ENCODE results near the gene LIM2. TPM values are rescaled to one million over a fixed set of nuclear protein-coding genes. Genes with fewer than 3 reads are reported as not detected.

LIM2 gene
- total RNA-seq, 2 donors from 2014 or later: not detected

GRCh38 chr19:51382004-51382403 is 5.8 kb downstream of the LIM2 start:
- H3K4me1 ChIP-seq (ENCODE audit: control insufficient read depth in 1 of 2, low read depth in 2 of 2): no peaks in the 10 kb centered on the region
- H3K27me3 ChIP-seq (replicated peaks; ENCODE audit: insufficient read depth): no peaks in the 10 kb centered on the region
- TF ChIP-seq, protein P1, sequence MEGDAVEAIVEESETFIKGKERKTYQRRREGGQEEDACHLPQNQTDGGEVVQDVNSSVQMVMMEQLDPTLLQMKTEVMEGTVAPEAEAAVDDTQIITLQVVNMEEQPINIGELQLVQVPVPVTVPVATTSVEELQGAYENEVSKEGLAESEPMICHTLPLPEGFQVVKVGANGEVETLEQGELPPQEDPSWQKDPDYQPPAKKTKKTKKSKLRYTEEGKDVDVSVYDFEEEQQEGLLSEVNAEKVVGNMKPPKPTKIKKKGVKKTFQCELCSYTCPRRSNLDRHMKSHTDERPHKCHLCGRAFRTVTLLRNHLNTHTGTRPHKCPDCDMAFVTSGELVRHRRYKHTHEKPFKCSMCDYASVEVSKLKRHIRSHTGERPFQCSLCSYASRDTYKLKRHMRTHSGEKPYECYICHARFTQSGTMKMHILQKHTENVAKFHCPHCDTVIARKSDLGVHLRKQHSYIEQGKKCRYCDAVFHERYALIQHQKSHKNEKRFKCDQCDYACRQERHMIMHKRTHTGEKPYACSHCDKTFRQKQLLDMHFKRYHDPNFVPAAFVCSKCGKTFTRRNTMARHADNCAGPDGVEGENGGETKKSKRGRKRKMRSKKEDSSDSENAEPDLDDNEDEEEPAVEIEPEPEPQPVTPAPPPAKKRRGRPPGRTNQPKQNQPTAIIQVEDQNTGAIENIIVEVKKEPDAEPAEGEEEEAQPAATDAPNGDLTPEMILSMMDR (IDR thresholded peaks at IDR 0.05): no peak
- no peaks in the 10 kb centered on the region for H3K9me3 ChIP-seq
- ATAC-seq (ENCODE audit: insufficient number of reproducible peaks, low FRiP score, low read depth): no peak
- DNase-seq (ENCODE audit: low spot score): no peak
- H3K36me3 ChIP-seq: no peaks in the 10 kb centered on the region
- H3K27ac ChIP-seq: no peak overlapping the region
- no peak overlapping the region for H3K4me3 ChIP-seq

DNA sequence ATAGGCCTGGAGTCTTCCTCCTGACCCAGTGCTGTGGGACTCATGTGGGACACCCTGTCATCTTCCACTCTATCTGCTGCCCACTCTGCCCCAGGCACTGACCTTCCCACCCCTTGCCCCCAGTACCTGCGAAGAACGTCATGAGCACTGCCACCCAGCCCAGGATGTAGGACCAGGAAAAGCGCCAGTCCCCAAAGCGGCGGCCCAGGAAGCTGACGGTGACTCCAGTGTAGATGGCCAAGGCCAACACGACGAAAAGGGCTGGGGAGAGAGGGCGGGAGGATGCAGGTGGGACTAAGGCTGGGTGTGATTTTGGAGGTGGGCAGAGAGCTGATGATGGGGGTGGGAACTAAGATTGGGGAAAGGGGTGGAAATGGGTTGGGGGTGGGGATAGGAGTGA is 7.4 kb downstream of the LIM2 start:
- Histone ChIP-seq H3K9me3 (no peaks in the 10 kb centered on the region), H3K27me3 (replicated peaks; ENCODE audit: insufficient read depth) (no peaks in the 10 kb centered on the region), H3K36me3 (no peaks in the 10 kb centered on the region), H3K27ac (no peak overlapping the region), H3K4me3 (no peak overlapping the region), H3K4me1 (ENCODE audit: control insufficient read depth in 1 of 2, low read depth in 2 of 2) (no peaks in the 10 kb centered on the region)
- DNase-seq (ENCODE audit: low spot score) (no peak), ATAC-seq (ENCODE audit: insufficient number of reproducible peaks, low FRiP score, low read depth) (no peak)
- TF ChIP-seq, protein P1 (IDR thresholded peaks at IDR 0.05): no peak

DNA sequence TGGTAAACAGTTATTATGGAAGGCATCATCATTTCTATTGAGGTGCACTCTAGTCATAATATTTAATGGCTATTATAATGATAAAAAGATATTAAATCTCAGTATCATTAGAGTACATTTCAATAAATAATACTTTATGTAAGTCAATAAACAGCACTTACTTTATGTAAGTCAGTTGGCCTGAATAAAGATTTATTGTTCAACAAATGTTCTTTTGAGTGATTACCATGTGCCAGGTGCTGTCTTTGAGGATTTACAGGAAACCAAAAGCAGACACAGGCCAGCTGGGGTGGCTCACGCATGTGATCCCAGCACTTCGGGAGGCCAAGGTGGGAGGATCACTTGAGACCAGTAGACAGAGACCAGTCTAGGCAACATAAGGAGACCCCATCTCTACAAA is 10.4 kb downstream of the LIM2 start:
- Histone ChIP-seq H3K27ac (no peak overlapping the region), H3K27me3 (replicated peaks; ENCODE audit: insufficient read depth) (no peaks in the 10 kb centered on the region), H3K4me1 (ENCODE audit: control insufficient read depth in 1 of 2, low read depth in 2 of 2) (no peaks in the 10 kb centered on the region), H3K9me3 (no peaks in the 10 kb centered on the region), H3K4me3 (no peak overlapping the region), H3K36me3 (no peaks in the 10 kb centered on the region)
- TF ChIP-seq, protein P1 (IDR thresholded peaks at IDR 0.05): no peak
- ATAC-seq (ENCODE audit: insufficient number of reproducible peaks, low FRiP score, low read depth) (no peak), DNase-seq (ENCODE audit: low spot score) (no peak)

GRCh38 chr19:51375504-51376221 is 12.1 kb downstream of the LIM2 start:
- no peak overlapping the region for H3K27ac ChIP-seq
- no peaks in the 10 kb centered on the region for H3K4me1 ChIP-seq (ENCODE audit: control insufficient read depth in 1 of 2, low read depth in 2 of 2)
- H3K9me3 ChIP-seq: no peaks in the 10 kb centered on the region
- H3K4me3 ChIP-seq: no peak overlapping the region
- DNase-seq (ENCODE audit: low spot score) (no peak), ATAC-seq (ENCODE audit: insufficient number of reproducible peaks, low FRiP score, low read depth) (no peak)
- no peaks in the 10 kb centered on the region for H3K36me3 ChIP-seq
- TF ChIP-seq, protein P1 (IDR thresholded peaks at IDR 0.05): no peak
- H3K27me3 ChIP-seq (replicated peaks; ENCODE audit: insufficient read depth): no peaks in the 10 kb centered on the region

DNA sequence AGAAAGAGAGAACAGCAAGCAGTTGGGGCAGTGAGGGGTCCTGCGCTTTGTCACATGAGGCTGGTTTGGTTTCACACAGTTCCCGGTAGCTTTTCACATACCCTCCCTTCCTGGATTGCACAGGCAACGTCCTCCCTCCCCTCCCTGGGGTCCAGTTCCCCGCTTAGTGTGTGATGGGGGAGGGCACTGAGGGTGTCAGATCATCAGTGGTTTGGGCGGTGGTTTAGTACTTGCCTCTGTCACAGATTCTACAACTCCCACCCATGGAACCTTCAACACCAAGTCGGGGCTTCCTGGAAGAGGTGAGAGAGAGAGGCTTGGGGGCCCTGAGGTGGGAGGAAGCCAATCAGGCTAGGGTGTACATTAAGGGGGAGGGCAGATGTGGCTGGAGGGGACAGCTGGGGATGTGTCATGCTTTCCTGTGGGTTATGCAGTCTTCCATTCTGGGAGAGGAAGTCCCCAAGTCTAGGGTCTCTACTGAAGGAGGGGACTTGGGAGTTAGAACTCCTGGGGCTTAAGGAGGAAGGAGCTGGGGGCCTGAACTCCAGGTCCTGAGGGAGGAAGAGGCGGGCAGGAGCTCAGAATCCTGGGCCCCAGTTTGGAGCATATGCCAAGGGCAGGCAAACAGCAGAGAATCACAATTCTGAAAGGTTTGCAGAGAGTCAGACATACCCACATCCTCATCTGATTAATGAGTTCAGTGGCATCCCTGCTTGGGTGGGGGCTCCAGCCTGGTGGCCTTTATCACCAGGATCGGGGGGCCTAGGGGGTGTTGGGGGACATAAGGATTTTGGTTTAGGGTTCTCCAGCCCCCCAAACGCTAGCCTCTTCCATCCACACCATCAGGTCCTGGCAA is 14.9 kb downstream of the LIM2 start, which contains the start of gene NKG7:
TSS of gene NKG7 (minus strand) at position 6 of the 856 bp plus-strand sequence. CDS start 119 bp downstream, outside the sequence.
- Histone ChIP-seq H3K36me3 (no peaks in the 10 kb centered on the region), H3K27me3 (replicated peaks; ENCODE audit: insufficient read depth) (no peaks in the 10 kb centered on the region), H3K4me3 (no peak within 1 kb of the TSS), H3K4me1 (ENCODE audit: control insufficient read depth in 1 of 2, low read depth in 2 of 2) (peaks cover 0 to 6% of the 10 kb centered on the region in 2 donors), H3K27ac (no peak within 1 kb of the TSS), H3K9me3 (no peaks in the 10 kb centered on the region)
- DNase-seq (ENCODE audit: low spot score) (no peak), ATAC-seq (ENCODE audit: insufficient number of reproducible peaks, low FRiP score, low read depth) (no peak)
- TF ChIP-seq, protein P1 (IDR thresholded peaks at IDR 0.05): no peak

Data from thoracic aorta (tissue), 2 donors.